ENCODE measurements around the gene ZBTB7C. TPM values are rescaled to one million over a fixed set of nuclear protein-coding genes. Genes with fewer than 3 reads are reported as not detected.

The ZBTB7C gene
- total and polyA plus RNA-seq, 10 of the 15 experiments (the other 5 are each of a cell fraction or from before 2014, with no cell fraction given): under 0.01 to 0.08 (median 0.01) TPM; not detected in 7

DNA sequence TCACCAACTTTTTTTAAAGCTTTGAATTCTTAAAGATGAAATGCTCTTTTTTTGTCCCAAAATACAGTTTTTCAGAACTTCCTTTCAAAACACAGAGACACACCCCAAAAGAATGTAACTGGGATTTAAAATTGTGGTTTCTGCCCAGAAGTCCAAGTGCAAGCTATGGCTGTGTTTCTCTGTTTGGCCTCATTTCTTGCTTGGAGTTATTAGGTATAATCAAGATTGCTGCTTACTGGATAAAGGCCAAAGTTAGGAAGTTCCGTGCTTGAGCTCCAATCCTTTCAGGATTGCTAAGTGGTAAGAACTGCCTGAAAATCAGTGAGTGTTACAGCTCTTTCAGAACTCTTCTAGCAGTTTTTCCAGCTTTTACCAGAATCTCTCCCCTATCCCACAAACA lies 16.9 kb downstream of the ZBTB7C start (continued):
- TF ChIP-seq, protein P1, sequence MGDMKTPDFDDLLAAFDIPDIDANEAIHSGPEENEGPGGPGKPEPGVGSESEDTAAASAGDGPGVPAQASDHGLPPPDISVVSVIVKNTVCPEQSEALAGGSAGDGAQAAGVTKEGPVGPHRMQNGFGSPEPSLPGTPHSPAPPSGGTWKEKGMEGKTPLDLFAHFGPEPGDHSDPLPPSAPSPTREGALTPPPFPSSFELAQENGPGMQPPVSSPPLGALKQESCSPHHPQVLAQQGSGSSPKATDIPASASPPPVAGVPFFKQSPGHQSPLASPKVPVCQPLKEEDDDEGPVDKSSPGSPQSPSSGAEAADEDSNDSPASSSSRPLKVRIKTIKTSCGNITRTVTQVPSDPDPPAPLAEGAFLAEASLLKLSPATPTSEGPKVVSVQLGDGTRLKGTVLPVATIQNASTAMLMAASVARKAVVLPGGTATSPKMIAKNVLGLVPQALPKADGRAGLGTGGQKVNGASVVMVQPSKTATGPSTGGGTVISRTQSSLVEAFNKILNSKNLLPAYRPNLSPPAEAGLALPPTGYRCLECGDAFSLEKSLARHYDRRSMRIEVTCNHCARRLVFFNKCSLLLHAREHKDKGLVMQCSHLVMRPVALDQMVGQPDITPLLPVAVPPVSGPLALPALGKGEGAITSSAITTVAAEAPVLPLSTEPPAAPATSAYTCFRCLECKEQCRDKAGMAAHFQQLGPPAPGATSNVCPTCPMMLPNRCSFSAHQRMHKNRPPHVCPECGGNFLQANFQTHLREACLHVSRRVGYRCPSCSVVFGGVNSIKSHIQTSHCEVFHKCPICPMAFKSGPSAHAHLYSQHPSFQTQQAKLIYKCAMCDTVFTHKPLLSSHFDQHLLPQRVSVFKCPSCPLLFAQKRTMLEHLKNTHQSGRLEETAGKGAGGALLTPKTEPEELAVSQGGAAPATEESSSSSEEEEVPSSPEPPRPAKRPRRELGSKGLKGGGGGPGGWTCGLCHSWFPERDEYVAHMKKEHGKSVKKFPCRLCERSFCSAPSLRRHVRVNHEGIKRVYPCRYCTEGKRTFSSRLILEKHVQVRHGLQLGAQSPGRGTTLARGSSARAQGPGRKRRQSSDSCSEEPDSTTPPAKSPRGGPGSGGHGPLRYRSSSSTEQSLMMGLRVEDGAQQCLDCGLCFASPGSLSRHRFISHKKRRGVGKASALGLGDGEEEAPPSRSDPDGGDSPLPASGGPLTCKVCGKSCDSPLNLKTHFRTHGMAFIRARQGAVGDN (IDR thresholded peaks at IDR 0.05): no peak
- TF ChIP-seq MYC (IDR thresholded peaks at IDR 0.05; ENCODE audit: insufficient read depth, insufficient read length, insufficient replicate concordance, low read length, severe bottlenecking): no peak
- TF ChIP-seq, protein P2, sequence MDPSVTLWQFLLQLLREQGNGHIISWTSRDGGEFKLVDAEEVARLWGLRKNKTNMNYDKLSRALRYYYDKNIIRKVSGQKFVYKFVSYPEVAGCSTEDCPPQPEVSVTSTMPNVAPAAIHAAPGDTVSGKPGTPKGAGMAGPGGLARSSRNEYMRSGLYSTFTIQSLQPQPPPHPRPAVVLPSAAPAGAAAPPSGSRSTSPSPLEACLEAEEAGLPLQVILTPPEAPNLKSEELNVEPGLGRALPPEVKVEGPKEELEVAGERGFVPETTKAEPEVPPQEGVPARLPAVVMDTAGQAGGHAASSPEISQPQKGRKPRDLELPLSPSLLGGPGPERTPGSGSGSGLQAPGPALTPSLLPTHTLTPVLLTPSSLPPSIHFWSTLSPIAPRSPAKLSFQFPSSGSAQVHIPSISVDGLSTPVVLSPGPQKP (IDR thresholded peaks at IDR 0.05; ENCODE audit: low read depth, low read length): no peak

DNA sequence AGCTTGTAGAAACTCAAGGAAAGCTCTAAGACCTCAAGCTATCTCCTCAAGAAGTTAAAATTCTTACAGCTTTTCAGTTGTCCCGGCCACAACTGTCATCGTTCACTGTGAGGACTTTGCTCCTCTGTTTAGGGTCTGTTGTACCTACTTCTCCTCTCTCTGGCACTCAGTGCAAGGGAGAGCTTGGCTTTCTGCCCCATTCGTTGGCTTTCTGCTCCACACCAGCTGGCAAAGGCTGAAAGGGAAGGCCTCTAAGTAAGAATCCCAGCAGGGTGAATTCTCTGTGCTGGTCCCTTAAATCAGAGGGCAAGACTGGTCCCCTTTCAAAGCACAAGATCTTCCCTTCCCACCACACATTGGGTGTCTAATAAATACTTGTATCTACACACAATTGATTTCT lies 17.3 kb downstream of the ZBTB7C start:
- Histone ChIP-seq H4K20me1 (ENCODE audit: control insufficient read depth, insufficient read depth) (no peaks in the 10 kb centered on the region), H3K4me2 (ENCODE audit: control insufficient read depth, insufficient read depth) (no peak overlapping the region), H3K27me3 (replicated peaks in 1 of 2; ENCODE audit: control insufficient read depth in 2 of 2, insufficient read depth in 2 of 2, low read length in 1 of 2) (no peaks in the 10 kb centered on the region), H3K79me2 (ENCODE audit: control insufficient read depth, insufficient read depth, low read length) (no peaks in the 10 kb centered on the region), H2AFZ (ENCODE audit: control insufficient read depth, low read depth, low read length) (no peak overlapping the region), H3K4me1 (ENCODE audit: control insufficient read depth, insufficient read depth, low read length) (no peaks in the 10 kb centered on the region), H3K36me3 (ENCODE audit: control insufficient read depth in 2 of 2, insufficient read depth in 2 of 2, low read length in 1 of 2) (no peaks in the 10 kb centered on the region), H3K9me3 (replicated peaks; ENCODE audit: control insufficient read depth, insufficient read depth, low read length) (no peaks in the 10 kb centered on the region), H3K9ac (ENCODE audit: control insufficient read depth, insufficient read depth, low read length) (no peak overlapping the region), H3K4me3 (no peak overlapping the region), H3K27ac (ENCODE audit: control insufficient read depth, insufficient read depth) (no peak overlapping the region)
- RAD21 ChIA-PET (ENCODE audit: unreplicated experiment): no interaction called here
- TF ChIP-seq, protein P3, sequence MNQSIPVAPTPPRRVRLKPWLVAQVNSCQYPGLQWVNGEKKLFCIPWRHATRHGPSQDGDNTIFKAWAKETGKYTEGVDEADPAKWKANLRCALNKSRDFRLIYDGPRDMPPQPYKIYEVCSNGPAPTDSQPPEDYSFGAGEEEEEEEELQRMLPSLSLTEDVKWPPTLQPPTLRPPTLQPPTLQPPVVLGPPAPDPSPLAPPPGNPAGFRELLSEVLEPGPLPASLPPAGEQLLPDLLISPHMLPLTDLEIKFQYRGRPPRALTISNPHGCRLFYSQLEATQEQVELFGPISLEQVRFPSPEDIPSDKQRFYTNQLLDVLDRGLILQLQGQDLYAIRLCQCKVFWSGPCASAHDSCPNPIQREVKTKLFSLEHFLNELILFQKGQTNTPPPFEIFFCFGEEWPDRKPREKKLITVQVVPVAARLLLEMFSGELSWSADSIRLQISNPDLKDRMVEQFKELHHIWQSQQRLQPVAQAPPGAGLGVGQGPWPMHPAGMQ (IDR thresholded peaks at IDR 0.05; ENCODE audit: borderline replicate concordance): no peak
- no peak for TF ChIP-seq BCL11A (IDR thresholded peaks at IDR 0.05; ENCODE audit: low read depth, low read length)
- TF ChIP-seq, protein P4, sequence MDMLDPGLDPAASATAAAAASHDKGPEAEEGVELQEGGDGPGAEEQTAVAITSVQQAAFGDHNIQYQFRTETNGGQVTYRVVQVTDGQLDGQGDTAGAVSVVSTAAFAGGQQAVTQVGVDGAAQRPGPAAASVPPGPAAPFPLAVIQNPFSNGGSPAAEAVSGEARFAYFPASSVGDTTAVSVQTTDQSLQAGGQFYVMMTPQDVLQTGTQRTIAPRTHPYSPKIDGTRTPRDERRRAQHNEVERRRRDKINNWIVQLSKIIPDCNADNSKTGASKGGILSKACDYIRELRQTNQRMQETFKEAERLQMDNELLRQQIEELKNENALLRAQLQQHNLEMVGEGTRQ (IDR thresholded peaks at IDR 0.05; ENCODE audit: borderline replicate concordance, low read depth, low read length): no peak
- TF ChIP-seq CREM (IDR thresholded peaks at IDR 0.05; ENCODE audit: low read depth): no peak
- no peak for TF ChIP-seq YBX1 (IDR thresholded peaks at IDR 0.05)
- intact Hi-C loops (cut with micrococcal nuclease; ENCODE audit: unreplicated experiment) (no loop called here), in situ Hi-C loops (cut with MboI) (no loop called here)
- 18% methylated on average over 3 of the region's 3 CpGs for whole genome bisulfite sequencing (ENCODE audit: insufficient coverage, insufficient replicate concordance, low lambda C conversion rate, missing lambda C conversion rate)
- BruUV-seq (replicated peaks): no TSS peak
- no peak for ATAC-seq
- CTCF ChIA-PET: interaction anchor here (1.5 kb wide), 1 partner anchor 619 kb away, joined by 3 read pairs; no protein-coding TSS in a partner anchor
- DNase-seq (ENCODE audit: low read depth, low spot score): no peak
- no peak for FAIRE-seq
- SMC1A ChIA-PET (ENCODE audit: uncharacterized antibody, unreplicated experiment): no interaction called here
- POLR2A ChIA-PET: no interaction called here

Measured in GM12878 (cell line).